HepG2 (cell line): ENCODE measurements around the gene FAM89B. TPM values are rescaled to one million over a fixed set of nuclear protein-coding genes. Genes with fewer than 3 reads are reported as not detected.

Experiments
- ARNTL ChIP-seq: sonication (generic); formaldehyde crosslinking; IDR thresholded peaks from 2 replicates; pipeline ENCODE4 v1.4.0; 2020; ENCODE audit warnings: mild to moderate bottlenecking, missing genetic modification reagents
- ESRRA ChIP-seq: sonication (generic); formaldehyde crosslinking; IDR thresholded peaks from 2 replicates; pipeline ENCODE4 v1.5.1; 2020; ENCODE audit warnings: mild to moderate bottlenecking, low read depth, missing genetic modification reagents
- GATAD1 ChIP-seq: IDR thresholded peaks from 2 replicates; pipeline ENCODE4 v1.6.1; 2016; ENCODE audit warnings: missing genetic modification reagents, missing compliant biosample characterization
- IKZF5 ChIP-seq: IDR thresholded peaks from 2 replicates; pipeline ENCODE4 v1.6.1; 2018; ENCODE audit warnings: missing genetic modification reagents, mild to moderate bottlenecking, missing compliant biosample characterization
- JUNB ChIP-seq: sonication (generic); formaldehyde crosslinking; IDR thresholded peaks from 2 replicates; pipeline ENCODE4 v1.8.0; 2022; ENCODE audit warnings: missing genetic modification reagents, mild to moderate bottlenecking, borderline replicate concordance
- JUND ChIP-seq: sonication (generic); formaldehyde crosslinking; IDR thresholded peaks from 2 replicates; pipeline ENCODE4 v1.8.0; 2022; ENCODE audit warnings: mild to moderate bottlenecking, missing genetic modification reagents
- KDM3A ChIP-seq: IDR thresholded peaks from 2 replicates; pipeline ENCODE4 v1.6.1; 2018; ENCODE audit warnings: low read depth, missing compliant biosample characterization
- KLF9 ChIP-seq: IDR thresholded peaks from 2 replicates; pipeline ENCODE4 v1.6.1; 2016; ENCODE audit warnings: low read depth
- MTA1 ChIP-seq: sonication (generic); formaldehyde crosslinking; IDR thresholded peaks from 2 replicates; pipeline ENCODE4 v1.4.0; 2020; ENCODE audit warnings: missing genetic modification reagents, mild to moderate bottlenecking, borderline replicate concordance
- PHB2 ChIP-seq: fragments of 450-650 bp; IDR thresholded peaks from 2 replicates; pipeline ENCODE4 v1.6.1; 2018; ENCODE audit not compliant: partially characterized antibody
- RXRA ChIP-seq: sonication (generic); formaldehyde crosslinking; IDR thresholded peaks from 2 replicates; pipeline ENCODE4 v1.5.1; 2020; ENCODE audit warnings: missing genetic modification reagents
- TAF1 ChIP-seq: sonication (generic); formaldehyde crosslinking; IDR thresholded peaks from 2 replicates; pipeline ENCODE4 v1.4.0; 2020; ENCODE audit warnings: missing genetic modification reagents
- TBX3 ChIP-seq: fragments of 450-650 bp; IDR thresholded peaks from 2 replicates; pipeline ENCODE4 v1.6.1; 2017; ENCODE audit warnings: antibody characterized with exemption, mild to moderate bottlenecking, inconsistent platforms, borderline replicate concordance
- TCF12 ChIP-seq, 2 experiments: fragments of 450-650 bp in 1 of 2; sonication (generic) in 1 of 2; formaldehyde crosslinking in 1 of 2; IDR thresholded peaks; 2 replicates each; pipeline versions ENCODE4 v1.6.1 to v1.8.0; 2017 to 2022; ENCODE audit warnings: antibody characterized with exemption in 1 of 2, mild to moderate bottlenecking in 1 of 2, missing genetic modification reagents in 1 of 2, moderate library complexity in 1 of 2
- YEATS4 ChIP-seq: sonication (generic); formaldehyde crosslinking; IDR thresholded peaks from 2 replicates; pipeline ENCODE4 v1.4.0; 2020; ENCODE audit warnings: missing genetic modification reagents, borderline replicate concordance
- ZNF260 ChIP-seq: sonication (generic); formaldehyde crosslinking; IDR thresholded peaks from 2 replicates; pipeline ENCODE4 v1.4.0; 2020; ENCODE audit warnings: missing genetic modification reagents, low read depth, mild to moderate bottlenecking, borderline replicate concordance
- ZNF292 ChIP-seq: sonication (generic); formaldehyde crosslinking; IDR thresholded peaks from 2 replicates; pipeline ENCODE4 v1.8.1; 2022; ENCODE audit warnings: mild to moderate bottlenecking, low read depth, missing genetic modification reagents, borderline replicate concordance
- ZNF772 ChIP-seq: sonication (generic); formaldehyde crosslinking; IDR thresholded peaks from 2 replicates; pipeline ENCODE4 v1.5.0; 2020; ENCODE audit warnings: mild to moderate bottlenecking, missing genetic modification reagents
- ZNF777 ChIP-seq: sonication (generic); formaldehyde crosslinking; IDR thresholded peaks from 2 replicates; pipeline ENCODE4 v1.4.0; 2020; ENCODE audit warnings: missing genetic modification reagents
- ZUFSP ChIP-seq: sonication (generic); formaldehyde crosslinking; IDR thresholded peaks from 2 replicates; pipeline ENCODE4 v1.9.0; 2021; ENCODE audit warnings: missing genetic modification reagents, mild to moderate bottlenecking, borderline replicate concordance
- polyA plus RNA-seq, 8 experiments: library from polyadenylated mRNA; depleted of rRNA in 3 of 8; stranded (reverse) in 7 of 8; unstranded in 1 of 8; fragments of >200 nt; fragmentation: Illumina TruSeq in 4 of 8; extraction: Trizol in 4 of 8; gene quantifications; 2 replicates each; pipeline versions ENCODE4 v1.2.1 to v1.2.3, GENCODE V29; 2011 to 2016; ENCODE audit warnings: low read depth in 4 of 8, missing spikeins in 1 of 8, mixed read lengths in 1 of 8; ENCODE audit not compliant: insufficient read depth in 1 of 8
- total RNA-seq, 5 experiments: library from RNA; depleted of rRNA; stranded (reverse); fragments of >200 nt; fragmentation: Illumina TruSeq; extraction: Trizol; gene quantifications; 2 replicates each; pipeline ENCODE4 v1.2.3, GENCODE V29; 2016; ENCODE audit warnings: low read depth in 1 of 5
- TF ChIP-seq, protein P1 (sequence below): sonication (generic); formaldehyde crosslinking; IDR thresholded peaks from 2 replicates; pipeline ENCODE4 v1.4.0; 2020; ENCODE audit warnings: missing genetic modification reagents
- TF ChIP-seq, protein P2 (sequence below): sonication (generic); formaldehyde crosslinking; IDR thresholded peaks from 2 replicates; pipeline ENCODE4 v1.8.0; 2022; ENCODE audit warnings: missing genetic modification reagents, mild to moderate bottlenecking, borderline replicate concordance

Gene FAM89B
- total and polyA plus RNA-seq, 2 of the 13 experiments (the other 11 are each of a cell fraction or from before 2014, with no cell fraction given): 5.7 to 8.0 TPM

DNA sequence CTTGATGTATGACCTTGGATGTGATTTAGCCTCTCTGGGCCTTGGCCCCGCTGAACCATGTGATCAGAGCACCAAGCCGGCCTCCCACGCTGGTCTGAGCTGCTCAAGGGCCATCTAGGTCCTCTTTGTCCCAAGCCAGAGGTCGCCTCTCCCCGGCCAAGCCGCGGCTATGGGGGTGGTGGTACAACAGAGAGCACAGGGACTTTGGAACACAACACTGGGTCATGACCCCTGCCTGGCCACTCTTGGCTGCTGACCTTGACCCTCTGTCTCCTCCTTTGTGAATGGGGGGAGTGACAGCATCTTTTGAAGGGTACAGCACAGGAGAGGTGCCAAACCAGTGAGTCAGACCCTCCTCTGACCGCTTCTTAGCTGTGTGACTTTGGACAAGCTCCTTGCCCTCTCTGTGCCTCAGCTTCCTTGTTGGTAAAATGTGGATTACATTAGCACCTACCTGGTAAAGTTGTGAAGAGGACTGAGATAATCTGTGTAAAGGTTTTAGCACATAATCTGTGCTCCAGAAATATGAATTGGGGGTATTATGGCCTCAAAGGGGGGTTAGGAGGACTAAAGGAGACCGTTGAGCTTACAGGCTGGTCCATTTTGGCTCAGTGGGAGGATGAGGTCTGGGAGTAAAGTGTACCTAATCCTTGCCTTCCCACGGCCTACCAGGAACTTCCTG lies 42.7 kb upstream of the FAM89B start (continued):
- no peak for TF ChIP-seq ZNF777 (CRISPR knock-in tag)
- peak; percentile 82 for TF ChIP-seq MTA1 (CRISPR knock-in tag)
- TF ChIP-seq JUND (CRISPR knock-in tag): peak; percentile 48; the same call in 1 of the 2 replicates
- TF ChIP-seq ZNF260 (CRISPR knock-in tag): no peak
- TF ChIP-seq TCF12 (IDR thresholded peaks at IDR 0.05): no peak
- peak; percentile 56; the same call in 1 of the 2 replicates for TF ChIP-seq TCF12 (CRISPR knock-in tag; IDR thresholded peaks at IDR 0.05)
- TF ChIP-seq ESRRA: peak; percentile 100
- TF ChIP-seq ZNF772 (CRISPR knock-in tag): 0 out of 2 replicates have a peak, but pooled peaks have one; percentile 19
- no peak for TF ChIP-seq JUNB
- TF ChIP-seq, protein P1, sequence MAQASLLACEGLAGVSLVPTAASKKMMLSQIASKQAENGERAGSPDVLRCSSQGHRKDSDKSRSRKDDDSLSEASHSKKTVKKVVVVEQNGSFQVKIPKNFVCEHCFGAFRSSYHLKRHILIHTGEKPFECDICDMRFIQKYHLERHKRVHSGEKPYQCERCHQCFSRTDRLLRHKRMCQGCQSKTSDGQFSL: peak; percentile 76; the same call in 1 of the 2 replicates
- TF ChIP-seq KDM3A: 0 out of 2 replicates have a peak, but pooled peaks have one; percentile 77
- TF ChIP-seq PHB2: no peak
- no peak for TF ChIP-seq IKZF5
- TF ChIP-seq KLF9 (CRISPR knock-in tag): no peak
- peak; percentile 55 for TF ChIP-seq YEATS4
- TF ChIP-seq TBX3: no peak
- no peak for TF ChIP-seq ZUFSP (CRISPR knock-in tag)
- TF ChIP-seq RXRA: peak; percentile 97
- 0 out of 2 replicates have a peak, but pooled peaks have one; percentile 42 for TF ChIP-seq ZNF292 (CRISPR knock-in tag)
- peak; percentile 67; the same call in 1 of the 2 replicates for TF ChIP-seq ARNTL (CRISPR knock-in tag)
- TF ChIP-seq TAF1 (CRISPR knock-in tag): no peak
- TF ChIP-seq GATAD1 (CRISPR knock-in tag): peak; percentile 18; the same call in 1 of the 2 replicates
- TF ChIP-seq, protein P2, sequence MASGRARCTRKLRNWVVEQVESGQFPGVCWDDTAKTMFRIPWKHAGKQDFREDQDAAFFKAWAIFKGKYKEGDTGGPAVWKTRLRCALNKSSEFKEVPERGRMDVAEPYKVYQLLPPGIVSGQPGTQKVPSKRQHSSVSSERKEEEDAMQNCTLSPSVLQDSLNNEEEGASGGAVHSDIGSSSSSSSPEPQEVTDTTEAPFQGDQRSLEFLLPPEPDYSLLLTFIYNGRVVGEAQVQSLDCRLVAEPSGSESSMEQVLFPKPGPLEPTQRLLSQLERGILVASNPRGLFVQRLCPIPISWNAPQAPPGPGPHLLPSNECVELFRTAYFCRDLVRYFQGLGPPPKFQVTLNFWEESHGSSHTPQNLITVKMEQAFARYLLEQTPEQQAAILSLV: no peak; the same call in 1 of the 2 replicates
